ENCODE measurements around the gene NHEJ1. TPM values are rescaled to one million over a fixed set of nuclear protein-coding genes. Genes with fewer than 3 reads are reported as not detected.
A peak's percentile ranks its signal among the peaks of the same experiment; 100 is the strongest.

The NHEJ1 gene, protein sequence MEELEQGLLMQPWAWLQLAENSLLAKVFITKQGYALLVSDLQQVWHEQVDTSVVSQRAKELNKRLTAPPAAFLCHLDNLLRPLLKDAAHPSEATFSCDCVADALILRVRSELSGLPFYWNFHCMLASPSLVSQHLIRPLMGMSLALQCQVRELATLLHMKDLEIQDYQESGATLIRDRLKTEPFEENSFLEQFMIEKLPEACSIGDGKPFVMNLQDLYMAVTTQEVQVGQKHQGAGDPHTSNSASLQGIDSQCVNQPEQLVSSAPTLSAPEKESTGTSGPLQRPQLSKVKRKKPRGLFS
- 10 to 100 TPM in 3 of 6 experiments, 1 to 10 TPM in 3; 5.8 to 16.7 (median 10.9) TPM for total RNA-seq
- long read RNA-seq, partial matches to known transcripts: 0 of 2 reads
- long read RNA-seq, other reads (novel, unspliced or antisense): 1 of 2 reads

DNA sequence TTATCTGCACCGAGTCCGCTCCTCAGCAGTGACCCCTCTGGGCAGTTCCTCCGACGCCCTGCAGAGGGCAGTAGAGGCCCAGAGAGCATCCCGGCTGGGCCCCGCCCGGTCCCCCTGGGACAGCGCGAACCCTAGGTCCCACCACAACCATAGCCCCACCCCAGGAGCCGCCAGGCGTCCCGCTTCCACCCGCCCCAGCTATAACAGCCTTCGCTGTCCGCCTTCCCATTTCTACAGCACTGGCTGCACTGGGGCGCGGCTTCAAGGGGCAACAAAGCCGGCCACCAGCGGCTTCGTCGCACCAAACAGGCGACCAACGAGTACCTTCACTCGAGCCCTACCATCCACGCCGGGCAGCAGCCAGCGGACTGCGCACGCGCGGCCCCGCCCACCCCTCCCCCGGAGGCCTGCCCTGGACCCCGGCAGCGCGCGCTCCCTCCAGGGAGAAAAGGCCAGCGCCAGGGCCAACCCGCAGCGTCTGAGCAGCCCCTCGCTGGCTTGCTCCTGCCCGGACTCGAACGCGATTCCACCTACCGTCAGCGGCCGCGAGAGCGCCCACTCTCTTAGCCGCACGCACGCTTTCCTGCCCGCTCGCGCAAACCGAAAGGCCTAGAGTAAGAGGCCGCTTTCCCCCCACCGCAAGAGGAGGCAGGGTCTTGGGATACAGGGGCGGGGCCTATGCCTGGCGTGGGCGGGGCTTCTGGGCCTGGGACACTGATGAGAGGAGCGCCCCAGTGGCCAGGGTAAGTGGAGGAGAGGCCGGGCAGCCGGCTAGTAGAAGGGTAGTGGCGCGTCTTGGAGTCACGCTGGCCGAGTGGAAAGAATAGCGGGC is at the start of gene NHEJ1:
Gene NHEJ1 (minus strand): TSS at position 630 of the 832 bp plus-strand sequence. CDS start 2,453 bp downstream, outside the sequence.
- Histone ChIP-seq H3K4me1 (peaks cover 0 to 11% (median 2%) of the 10 kb centered on the region in 4 donors), H3K27me3 (no peaks in the 10 kb centered on the region), H3K9me3 (no peaks in the 10 kb centered on the region), H3K4me3 (peak within 1 kb of the TSS; percentile 58 to 70 (median 66)), H3K36me3 (peaks cover 0 to 11% (median 0%) of the 10 kb centered on the region in 4 donors), H3K27ac (peak within 1 kb of the TSS; percentile 84 to 89 (median 86))
- ATAC-seq (peak; percentile 95 to 99 (median 96)), DNase-seq (peak; percentile 97 to 99 (median 98))
- 0% methylated on average over 4 of the region's 70 CpGs for WGBS (ENCODE audit: insufficient coverage, low coverage, low lambda C conversion rate, missing lambda C conversion rate)
- intact Hi-C loops (cut with DNase I): loop anchor here (5.0 kb wide), 2 partner anchors 52 to 137 kb away; no protein-coding TSS in a partner anchor
- peak; percentile 60 for TF ChIP-seq POLR2A (IDR thresholded peaks at IDR 0.05)
- TF ChIP-seq, protein P1, sequence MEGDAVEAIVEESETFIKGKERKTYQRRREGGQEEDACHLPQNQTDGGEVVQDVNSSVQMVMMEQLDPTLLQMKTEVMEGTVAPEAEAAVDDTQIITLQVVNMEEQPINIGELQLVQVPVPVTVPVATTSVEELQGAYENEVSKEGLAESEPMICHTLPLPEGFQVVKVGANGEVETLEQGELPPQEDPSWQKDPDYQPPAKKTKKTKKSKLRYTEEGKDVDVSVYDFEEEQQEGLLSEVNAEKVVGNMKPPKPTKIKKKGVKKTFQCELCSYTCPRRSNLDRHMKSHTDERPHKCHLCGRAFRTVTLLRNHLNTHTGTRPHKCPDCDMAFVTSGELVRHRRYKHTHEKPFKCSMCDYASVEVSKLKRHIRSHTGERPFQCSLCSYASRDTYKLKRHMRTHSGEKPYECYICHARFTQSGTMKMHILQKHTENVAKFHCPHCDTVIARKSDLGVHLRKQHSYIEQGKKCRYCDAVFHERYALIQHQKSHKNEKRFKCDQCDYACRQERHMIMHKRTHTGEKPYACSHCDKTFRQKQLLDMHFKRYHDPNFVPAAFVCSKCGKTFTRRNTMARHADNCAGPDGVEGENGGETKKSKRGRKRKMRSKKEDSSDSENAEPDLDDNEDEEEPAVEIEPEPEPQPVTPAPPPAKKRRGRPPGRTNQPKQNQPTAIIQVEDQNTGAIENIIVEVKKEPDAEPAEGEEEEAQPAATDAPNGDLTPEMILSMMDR (IDR thresholded peaks at IDR 0.05): peak; percentile 96 to 100 (median 98)

DNA sequence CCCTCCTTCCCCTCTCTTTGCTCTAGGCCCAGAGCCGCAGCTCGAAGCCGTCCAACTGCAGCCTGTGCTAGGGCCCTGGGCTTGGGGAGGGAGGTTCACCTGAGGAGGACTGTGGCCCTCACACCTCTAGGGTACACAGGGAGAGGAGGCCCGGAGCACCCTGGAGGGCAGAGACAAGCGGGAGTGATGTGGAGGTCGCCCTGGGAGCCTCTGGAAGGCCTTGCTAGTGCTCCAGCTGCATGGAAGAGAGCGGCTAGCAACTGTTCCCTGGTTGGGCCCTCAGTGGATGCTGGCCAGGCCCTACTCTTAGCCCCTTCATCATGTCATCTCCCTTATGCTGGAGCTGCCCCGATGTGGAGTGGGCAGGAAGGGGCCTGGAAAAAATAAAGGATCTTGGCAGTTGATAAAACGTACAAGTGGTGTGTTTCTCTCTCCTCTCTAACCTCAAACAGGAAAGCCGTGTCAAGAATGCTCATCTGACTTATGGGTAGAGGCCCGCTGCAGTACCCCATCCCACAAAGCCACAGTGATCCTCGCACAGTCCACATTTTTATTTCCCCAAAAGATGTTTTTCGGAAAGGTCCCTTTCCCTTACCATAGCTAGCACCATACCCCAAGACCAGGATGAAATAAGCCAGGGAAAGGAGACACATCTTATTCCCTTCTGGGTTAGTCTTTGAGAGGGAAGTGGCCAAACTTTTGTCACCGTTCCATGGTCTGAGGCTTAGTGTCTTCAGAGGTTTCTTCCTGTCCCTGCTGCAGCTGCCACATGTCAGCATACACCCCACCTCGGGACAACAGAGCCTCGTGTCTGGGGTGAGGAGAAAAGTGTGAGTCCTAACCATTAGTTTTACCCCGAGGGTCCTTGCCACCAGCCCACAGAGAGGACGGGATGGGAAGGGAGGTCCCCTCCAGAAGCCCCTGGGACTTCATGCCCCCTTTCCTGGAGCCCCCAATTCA is 48.9 kb upstream of the NHEJ1 start:
- peak overlapping the region in 1 of 3 donors; percentile 95 for H3K27ac ChIP-seq
- intact Hi-C loops (cut with DNase I): loop anchor here (5.0 kb wide), 2 partner anchors 37 to 47 kb away; partner anchors contain the start of genes NHEJ1 (in 1 of the 2) and SLC23A3 (in 1 of the 2)
- H3K36me3 ChIP-seq: peaks cover 0 to 51% (median 5%) of the 10 kb centered on the region in 4 donors
- H3K27me3 ChIP-seq: no peaks in the 10 kb centered on the region
- 55% methylated on average over 9 of the region's 18 CpGs for WGBS (ENCODE audit: insufficient coverage, low coverage, low lambda C conversion rate, missing lambda C conversion rate)
- ATAC-seq (no peak), DNase-seq (no peak)
- H3K9me3 ChIP-seq: no peaks in the 10 kb centered on the region
- H3K4me1 ChIP-seq: peaks cover 0 to 24% (median 8%) of the 10 kb centered on the region in 4 donors
- no peak for TF ChIP-seq POLR2A (IDR thresholded peaks at IDR 0.05)
- TF ChIP-seq, protein P1 (IDR thresholded peaks at IDR 0.05): no peak
- no peak overlapping the region for H3K4me3 ChIP-seq

DNA sequence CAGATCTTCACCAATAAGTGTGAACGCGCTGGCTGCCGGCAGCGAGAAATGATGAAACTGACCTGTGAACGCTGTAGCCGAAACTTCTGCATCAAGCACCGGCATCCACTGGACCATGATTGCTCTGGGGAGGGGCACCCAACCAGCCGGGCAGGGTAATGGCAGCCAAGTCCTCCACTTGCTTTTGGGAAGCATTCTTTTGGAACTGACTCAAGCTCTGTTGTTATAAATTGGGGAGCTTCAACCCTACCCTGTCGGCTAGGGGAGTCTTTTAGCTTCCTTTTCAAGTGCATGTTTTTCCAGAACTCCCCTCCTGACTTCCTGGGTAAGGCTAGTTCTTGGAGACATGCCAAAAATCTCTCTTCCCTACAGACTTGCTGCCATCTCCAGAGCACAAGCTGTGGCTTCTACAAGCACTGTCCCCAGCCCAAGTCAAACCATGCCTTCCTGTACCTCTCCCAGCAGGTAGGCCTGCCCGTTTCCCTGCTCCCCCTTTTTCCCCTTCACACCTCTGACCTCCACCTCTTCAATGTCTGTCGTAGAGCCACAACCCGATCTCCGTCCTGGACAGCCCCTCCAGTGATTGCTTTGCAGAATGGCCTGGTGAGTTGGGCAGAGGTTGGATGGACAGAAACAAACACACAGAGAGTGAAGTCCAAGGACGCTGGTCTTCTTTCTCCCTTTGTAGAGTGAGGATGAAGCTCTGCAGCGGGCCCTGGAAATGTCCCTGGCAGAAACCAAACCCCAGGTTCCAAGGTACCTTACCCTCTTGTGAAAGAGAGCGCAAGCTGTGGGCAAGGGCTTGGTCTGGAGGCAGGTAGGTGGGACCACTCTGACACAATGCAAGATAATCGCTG is 47.5 kb upstream of the NHEJ1 start:
- Histone ChIP-seq H3K27me3 (no peaks in the 10 kb centered on the region), H3K36me3 (peaks cover 0 to 37% (median 5%) of the 10 kb centered on the region in 4 donors), H3K4me1 (peaks cover 0 to 24% (median 8%) of the 10 kb centered on the region in 4 donors), H3K9me3 (no peaks in the 10 kb centered on the region), H3K27ac (peak overlapping the region in 2 of 3 donors; percentile 93 to 95), H3K4me3 (peak overlapping the region in 2 of 3 donors; percentile 82 to 84)
- TF ChIP-seq, protein P1 (IDR thresholded peaks at IDR 0.05): no peak
- no peak for TF ChIP-seq POLR2A (IDR thresholded peaks at IDR 0.05)
- 25% methylated on average over 16 of the region's 17 CpGs for WGBS (ENCODE audit: insufficient coverage, low coverage, low lambda C conversion rate, missing lambda C conversion rate)
- peak in 3 of 4 donors; percentile 4 to 8 (median 5) for ATAC-seq
- intact Hi-C loops (cut with DNase I): loop anchor here in 1 of 2 donors (5.0 kb wide), 1 partner anchor 36 kb away; the partner anchor contains the start of gene SLC23A3
- no peak for DNase-seq
